NCI-H1436 (cell line): ENCODE measurements around the gene TMEM41B.
"Not testable (repeated sequence)": the region's sequence is repeated elsewhere in the genome, so short reads cannot be mapped to it uniquely, and the experiment has no call there.

Experiments
- DNase-seq: peaks from one replicate; lab custom pipeline; 2025; lab: John Stamatoyannopoulos, UW

The TMEM41B gene

GRCh38 chr11:9259981-9260837 lies 54.2 kb downstream of the TMEM41B start:
- no peak for DNase-seq

DNA sequence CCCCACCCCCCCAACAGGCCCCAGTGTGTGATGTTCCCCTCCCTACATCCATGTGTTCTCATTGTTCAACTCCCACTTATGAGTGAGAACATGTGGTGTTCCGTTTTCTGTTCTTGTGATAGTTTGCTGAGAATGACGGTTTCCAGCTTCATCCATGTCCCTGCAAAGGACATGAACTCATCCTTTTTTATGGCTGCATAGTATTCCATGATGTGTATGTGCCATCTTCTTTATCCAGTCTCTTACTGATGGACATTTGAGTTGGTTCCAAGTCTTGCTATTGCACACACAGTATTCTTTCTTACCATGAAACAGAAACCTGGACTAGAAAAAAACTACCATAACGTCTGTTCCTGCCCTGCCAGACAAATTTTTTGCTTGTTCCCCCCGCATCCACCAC lies 56.1 kb downstream of the TMEM41B start:
- not testable (repeated sequence) for DNase-seq

GRCh38 chr11:9254416-9254815 lies 60.0 kb downstream of the TMEM41B start:
- DNase-seq = no peak

DNA sequence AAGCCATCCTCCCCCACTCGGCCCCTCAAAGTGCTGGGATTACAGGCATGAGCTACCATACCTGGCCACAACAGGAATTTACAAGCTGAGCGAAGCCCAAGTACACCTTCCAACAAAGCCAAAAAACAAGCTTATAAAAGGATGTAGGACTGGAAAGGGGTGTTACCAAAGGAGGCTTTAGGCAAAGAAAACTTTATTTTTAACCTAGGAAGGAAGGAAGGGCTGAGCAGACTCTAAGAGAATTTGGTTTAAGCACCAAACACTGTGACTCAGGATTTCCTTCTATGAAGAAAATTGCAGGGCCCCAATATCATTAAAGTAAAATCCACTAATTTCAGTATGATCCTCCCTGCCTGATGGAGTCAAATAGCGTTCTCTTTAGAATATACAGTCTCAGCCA lies 61.3 kb downstream of the TMEM41B start:
- no peak for DNase-seq

DNA sequence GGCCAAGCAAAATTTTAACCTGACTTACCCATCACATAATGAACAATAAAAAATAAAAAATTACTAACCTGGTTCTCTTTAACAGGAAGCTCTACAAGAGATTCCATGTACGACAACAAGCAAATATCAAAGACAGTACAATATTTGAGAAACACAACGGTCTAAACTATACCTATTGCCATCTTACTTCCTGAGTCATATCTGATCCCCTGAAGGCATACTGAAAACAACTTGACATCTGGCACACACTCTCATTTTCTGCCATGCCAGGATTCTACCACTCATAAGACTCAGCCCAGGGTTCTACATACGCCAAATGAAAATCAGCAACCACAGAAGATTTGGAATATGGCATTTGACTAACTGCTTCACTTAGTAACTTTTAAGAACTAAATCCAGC lies 63.1 kb downstream of the TMEM41B start:
- no peak for DNase-seq

DNA sequence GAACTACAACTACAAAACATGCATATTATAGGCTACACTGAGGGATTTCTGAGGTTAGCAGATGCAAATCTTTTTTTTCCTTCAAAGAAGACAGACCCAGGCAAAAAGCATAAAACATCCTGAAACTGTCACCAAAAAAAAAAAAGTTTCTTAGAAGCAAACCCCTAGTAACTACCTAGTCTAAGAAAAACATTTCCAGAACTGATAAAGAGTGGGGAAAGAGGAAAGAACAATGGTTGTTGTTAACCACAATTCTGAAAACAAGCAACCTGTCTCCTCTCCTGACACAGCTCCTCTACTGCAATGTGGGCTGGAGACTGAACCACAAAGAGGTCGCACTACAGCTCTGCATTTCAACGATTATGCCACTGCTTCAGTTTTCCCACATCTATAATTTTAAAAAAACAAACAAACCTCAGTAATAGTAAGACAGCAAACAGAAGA lies 64.2 kb downstream of the TMEM41B start:
- no peak for DNase-seq

DNA sequence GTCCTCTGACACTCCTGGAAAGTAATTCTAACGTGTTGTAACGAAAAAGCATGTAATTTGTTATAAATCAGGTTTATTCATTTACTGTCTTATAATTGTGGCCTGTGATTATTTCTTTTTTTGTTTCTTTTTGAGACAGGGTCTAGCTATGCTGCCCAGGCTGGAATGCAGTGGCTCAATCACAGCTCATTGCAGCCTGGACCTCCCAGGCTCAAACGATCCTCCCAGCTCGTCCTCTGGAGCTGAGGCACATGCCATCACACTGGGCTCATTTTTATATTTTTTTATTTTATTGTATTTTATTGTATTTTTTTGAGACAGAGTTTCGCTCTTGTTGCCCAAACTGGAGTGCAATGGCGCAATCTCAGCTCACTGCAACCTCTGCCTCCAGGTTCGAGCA lies 65.1 kb downstream of the TMEM41B start:
- no peak for DNase-seq

DNA sequence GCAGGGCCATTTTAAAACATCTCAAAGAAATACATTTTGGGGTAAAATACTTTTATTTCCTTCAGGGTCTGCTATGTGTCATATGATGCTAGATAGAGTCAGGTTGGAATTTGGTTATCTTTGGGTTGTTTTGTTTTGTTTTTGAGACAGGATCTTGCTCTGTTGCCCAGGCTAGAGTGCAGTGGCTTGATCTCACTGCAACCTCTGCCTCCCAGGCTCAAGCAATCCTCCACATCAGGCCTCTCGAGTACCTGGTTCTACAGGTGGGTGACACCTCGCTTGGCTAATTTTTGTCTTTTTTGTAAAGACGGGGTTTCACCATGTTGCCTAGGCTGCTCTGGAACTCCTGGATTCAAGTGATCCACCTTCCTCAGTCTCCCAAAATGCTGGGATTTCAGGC lies 66.5 kb downstream of the TMEM41B start:
- DNase-seq = no peak

DNA sequence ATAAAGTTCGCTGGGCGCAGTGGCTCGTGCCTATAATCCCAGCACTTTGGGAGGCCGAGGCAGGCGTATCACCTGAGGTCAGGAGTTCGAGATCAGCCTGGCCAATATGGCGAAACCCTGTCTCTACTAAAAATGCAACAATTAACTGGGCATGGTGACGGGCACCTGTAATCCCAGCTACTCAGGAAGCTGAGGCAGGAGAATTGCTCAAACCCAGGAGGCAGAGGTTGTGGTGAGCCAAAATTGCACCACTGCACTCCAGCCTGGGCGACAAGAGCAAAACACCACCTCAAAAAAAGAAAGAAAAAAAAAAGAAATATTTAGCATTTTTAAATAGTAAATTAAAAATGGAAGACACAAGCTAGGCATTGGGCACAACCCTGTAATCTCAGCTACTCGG lies 78.2 kb downstream of the TMEM41B start:
- DNase-seq = not testable (repeated sequence)

DNA sequence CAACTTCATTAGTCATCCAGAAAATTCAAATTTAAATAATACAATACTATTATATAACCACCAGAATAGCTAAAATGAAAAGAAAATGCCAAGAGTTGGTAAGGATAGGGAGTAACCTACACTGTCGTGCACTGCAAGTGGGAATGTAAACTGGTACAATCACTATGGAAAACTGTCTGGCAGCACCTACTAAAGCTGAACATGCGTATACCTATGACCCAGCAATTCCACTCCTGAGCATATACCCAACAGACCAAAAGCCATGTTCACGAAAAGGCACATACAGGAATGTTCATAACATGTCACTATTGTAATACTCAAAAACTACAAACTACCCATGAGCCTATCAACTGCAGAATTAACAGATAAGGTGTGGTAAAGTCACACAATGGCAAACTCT lies 81.9 kb downstream of the TMEM41B start:
- DNase-seq = no peak

DNA sequence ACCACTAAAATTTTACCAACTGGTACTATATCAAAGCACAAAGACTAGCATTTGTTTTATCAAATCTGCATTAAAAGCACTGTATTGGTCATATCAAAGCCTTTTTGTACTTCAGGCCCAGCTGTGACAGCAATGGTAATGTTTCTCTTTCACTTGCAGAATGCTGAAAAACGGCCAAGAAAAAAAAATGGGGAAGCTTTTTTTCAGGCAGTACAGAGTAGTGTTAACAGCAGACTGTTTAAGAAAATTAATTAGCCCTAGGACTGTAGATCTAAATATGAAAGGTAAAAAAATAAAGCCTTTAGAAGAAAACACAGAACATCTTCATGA lies 82.6 kb downstream of the TMEM41B start:
- DNase-seq = no peak
